Glomerular endothelial cell (primary cell): ENCODE measurements around the gene EXOC3L4. TPM values are rescaled to one million over a fixed set of nuclear protein-coding genes. Genes with fewer than 3 reads are reported as not detected.

Source experiments
- DNase-seq: peaks from one replicate; pipeline ENCODE4 v3.0.0-alpha.2; 2011; ENCODE audit warnings: low read depth, low spot score; ENCODE audit errors: extremely low read depth
- total RNA-seq: library from RNA; depleted of rRNA; stranded (reverse); fragments of >200 nt; gene quantifications from 2 replicates; pipeline ENCODE4 v1.2.3, GENCODE V29; 2015

Gene EXOC3L4
- total RNA-seq, 1 donor from 2014 or later: not detected

DNA sequence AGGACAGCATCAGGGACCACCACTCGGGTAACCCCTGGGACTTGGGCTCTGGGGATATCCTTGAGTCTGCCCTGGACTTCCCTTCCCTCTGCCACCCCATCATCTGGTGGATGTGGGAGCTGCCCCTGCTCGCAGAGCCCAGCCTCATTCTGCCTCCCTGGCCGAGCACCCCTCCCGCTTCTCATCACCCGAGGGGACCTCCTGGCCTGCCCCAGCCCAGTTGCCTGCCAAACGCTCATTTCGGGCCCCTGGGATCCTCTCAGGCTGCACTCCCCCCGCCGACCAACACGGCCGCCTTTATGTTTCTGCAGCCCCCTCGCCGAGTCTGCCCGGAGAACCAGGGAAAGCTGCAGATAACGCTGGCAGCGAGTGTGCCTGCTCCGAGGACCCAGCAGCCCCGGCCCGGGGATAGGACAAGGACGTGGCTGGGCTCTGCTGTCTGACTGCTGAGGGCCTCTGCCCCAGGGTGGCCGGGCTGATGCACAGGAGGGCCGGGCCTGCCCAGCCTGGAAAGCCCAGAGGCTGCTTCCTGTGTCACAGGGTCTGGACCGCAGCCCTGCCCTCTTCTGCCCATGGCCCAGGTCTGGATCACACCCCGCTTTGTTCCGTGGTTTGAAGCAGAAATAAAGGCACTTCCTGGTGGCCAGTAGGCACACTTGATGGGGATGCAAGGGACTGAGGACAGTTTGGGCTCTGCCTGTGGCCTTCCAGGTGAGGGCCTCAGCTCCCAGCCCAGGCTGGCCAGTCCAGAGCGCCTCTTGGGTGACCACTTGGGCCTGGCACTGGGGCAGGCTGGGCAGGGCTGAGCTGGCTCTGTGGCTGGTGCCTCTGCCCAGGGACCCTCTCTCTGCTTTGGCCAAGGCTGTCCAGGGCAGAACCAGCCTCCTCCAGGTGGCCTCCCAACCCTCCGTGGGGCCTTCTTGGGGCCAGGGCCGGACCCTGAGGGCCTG, 4.9 kb upstream of the EXOC3L4 start:
- no peak for DNase-seq

DNA sequence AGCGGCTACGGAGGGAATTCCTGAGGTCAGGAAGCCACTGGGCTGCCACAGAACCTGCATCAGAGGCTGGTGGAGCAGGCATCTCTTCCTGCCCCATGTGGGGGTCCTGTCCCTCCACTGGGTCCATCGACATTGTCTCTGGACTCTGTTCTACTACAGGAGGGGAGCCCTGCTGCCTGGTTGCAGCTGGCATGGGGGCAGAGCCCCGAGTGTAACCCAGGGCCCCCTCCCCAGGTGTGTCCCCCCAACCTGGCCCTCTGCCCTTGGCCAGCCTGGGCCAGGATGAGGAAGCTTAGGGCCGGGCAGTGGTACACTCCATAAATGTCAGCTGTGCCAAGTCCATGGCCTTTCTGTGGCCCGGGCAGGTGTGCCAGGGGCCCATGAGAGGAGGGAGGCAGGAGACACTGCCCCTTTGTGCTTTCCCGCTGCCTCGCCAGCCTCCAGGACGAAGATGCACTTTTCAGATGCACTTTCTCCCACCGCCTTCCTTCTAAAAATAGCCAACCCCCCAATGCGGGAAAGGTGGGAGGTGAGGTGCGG, 4.0 kb upstream of the EXOC3L4 start:
- DNase-seq: no peak

DNA sequence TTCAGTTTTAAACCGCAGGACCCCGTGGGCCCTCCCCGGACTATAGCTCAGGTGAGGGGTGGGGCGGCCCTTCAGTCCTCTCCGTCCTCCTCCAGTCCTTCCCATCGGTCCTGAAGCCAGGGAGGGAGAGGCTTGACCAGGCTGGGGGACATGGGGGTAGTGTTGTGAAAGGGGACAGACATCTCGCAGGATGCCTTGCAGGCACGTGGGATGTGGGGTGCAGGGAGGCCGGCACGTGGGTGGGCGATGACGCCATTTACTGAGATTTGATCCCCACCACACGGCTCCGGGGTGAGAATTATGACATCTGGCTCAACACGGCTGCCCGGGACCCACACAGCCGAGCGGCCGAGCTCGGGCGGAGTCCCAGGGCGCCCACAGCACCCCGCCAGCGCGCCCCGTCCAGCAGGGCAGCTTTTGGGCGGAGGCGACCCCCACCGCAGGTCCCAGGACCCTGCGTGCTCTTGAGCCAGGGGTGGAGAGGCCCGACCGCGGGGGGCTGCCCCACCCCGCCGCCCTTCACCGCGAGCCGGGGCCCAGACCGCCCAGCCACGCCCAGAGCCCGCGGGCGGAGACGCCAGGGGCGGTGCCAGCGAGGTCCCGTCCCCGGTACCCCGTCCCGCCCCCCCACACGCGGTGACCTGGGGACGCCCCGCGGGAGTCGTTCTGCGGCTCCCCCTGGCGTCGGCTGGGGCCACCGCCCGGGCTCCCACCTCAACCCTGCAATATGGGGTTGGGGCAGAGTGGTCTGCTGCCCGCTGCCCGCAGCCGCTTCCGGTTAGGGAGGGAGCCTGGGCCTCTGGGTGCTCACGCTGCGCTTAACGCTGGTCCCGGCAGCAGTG, 3.3 kb upstream of the EXOC3L4 start:
- DNase-seq: no peak

DNA sequence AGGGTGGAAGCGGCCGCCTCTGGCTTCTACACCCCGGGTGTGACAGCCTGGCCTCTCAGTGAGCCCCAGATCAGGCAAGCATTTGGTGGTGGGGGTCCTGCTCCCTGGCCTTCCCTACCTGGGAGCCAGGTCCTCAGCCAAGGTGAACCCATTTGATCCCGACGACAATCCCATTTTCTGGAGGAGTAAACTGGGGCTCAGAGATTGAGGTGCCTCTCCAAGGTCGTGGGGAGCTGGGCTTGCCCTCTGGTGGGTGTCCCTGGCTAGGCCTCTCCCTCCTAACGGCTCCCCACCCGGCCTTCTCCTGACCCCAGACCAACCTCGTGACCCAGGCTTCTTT, 2.7 kb upstream of the EXOC3L4 start:
- DNase-seq: no peak

DNA sequence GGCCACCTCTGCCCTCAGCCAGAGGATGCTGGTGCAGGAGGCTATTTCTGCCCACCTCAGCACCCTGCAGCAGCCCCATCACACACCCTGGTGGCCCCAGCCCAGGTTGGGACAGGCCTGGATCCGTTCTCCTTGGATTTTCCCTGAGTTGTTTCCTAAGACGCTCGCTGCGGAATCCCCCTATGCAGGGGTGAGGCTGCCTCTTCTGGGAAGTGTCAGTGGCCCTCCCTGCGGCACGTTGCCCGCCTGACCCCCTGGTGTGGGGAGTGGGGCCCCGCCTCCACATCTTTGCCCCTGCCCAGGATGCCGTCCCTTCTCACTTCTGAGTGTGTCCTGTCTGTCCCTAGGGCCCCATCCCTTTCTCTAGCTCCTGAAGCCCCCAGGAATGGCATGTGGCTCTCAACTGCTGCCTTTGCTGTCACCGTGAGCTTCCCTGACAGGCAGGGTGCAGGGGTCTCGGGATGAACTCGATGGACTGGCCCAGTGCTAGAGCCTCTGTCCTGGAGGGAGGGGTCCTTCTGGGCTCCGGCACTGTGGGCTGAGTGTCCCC, 594 bp upstream of the EXOC3L4 start:
- no peak for DNase-seq

DNA sequence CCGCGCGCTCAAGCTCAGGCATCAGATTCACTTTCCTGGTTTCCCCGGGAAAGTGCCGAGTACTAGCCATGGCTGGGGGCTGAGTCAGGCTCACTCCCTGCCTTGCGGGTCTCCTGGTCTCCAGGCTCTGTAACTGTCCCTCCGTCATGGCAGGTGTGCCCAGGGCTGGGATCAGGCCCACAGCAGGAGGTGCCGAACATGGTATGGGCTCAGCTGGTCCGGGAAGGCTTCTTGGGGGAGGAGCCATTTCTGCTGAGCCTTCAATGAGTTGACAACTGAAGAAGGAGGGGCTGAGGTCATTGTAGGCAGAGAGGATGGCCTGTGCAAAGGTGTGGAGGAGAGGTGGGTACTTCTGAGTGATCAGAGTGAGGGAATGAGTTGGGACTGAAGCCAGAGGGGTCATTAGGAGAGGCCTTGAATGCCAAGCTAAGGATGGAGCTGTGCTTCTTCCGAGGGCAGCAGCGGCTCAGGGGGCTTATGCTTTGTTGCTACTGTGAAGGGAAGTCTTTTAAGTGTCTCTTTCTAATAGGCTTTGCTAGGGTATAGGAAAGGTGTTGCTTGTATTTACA, 769 bp downstream of the EXOC3L4 start:
- DNase-seq: no peak

DNA sequence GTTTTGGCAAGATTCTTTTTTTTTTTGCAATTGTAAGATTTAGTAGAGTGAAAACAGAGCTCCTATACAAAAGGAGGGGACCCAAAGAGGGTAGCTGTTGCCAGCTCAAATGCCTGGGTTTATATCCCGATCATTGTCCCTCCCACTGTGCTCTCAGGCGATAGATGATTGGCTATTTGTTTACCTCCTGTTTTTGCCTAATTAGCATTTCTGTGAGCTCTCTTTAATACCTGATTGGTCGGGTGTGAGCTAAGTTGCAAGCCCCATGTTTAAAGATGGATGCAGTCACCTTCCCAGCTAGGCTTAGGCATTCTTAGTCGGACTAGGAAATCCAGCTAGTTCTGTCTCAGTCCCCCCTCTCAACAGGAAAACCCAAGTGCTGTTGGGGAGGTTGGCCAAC, 1.9 kb downstream of the EXOC3L4 start:
- DNase-seq: no peak

DNA sequence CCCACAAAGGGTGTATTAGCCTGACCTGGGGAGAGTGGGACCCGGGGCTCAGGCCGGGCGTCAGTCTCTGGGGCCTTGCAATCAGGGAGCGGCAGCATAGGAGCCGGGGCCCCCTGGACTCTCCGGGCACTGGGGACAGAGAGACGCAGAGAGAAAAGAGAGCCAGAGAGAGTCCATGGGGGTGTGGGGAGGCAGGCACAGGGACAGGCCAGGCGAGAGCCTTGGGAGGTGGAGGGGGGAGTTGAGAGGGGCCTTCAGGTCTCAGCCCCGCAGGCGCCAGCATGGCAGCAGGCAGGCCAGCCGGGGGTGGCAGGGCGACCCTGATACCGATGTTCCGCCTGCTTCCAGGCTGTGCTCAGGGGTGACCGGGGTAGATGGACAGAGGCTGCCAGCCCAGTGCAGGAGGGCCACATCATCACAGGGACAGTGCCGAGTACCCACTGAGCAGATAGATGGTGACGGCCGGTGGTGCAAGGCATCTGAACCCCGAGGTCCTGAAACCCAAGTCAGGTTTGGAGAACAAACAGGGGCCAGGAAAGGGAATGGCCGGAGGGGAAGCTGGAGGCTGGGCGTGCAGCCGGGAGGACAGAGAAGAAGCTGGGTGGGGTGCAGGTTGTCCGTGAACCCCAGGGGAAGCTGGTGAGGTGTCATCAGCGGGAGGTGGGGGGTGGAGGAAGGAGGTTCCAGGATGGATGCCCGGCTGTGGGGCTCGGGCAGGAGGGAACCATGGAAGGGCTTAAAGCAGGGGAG, 2.9 kb downstream of the EXOC3L4 start:
- no peak for DNase-seq

DNA sequence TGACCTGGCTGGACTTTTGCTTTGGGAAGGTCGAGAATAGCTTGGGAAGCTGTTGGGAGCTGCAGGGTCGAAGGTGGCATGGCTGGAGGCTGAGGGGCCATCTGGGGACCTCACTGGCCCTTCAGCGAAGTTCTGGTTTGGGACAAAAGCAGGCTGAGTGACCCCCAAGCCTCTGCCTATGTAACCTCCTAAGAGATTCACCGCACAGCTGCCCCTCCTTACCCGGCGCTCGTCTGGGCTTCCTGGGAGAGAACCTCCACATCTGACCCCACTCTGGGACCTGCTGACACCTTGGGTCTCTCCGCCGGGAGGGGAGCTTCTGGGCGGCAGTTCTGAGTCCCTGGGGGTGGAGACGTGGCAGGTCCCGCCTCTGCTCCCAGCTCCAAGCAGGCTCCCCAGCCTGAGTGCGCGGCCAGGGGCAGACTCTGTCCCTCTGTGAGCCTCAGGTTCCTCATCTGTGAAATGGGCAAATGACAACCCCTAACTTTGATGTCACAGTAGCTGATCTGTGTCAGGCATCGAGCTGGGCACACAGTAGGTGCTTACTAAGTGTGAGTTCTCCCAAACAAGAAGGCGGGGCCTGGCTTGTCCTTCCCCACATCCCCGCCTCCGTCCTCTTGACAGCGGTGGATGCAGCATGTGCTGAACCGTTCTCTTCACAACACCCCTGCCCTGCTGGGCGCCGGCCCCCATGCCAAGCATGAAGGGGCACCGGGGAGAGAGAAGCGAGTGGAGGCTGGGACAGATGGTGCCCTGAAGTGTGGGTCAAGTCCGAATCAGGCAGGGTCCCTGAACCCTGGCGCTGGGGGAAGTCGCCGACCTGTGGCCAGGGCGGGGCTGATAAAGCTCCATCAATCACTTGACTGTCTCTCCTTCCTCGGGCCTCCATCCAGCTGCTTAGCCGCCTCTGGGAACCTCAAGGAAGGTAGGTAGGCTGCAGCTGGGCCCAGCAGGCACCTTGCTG, 3.8 kb downstream of the EXOC3L4 start:
- DNase-seq: no peak

DNA sequence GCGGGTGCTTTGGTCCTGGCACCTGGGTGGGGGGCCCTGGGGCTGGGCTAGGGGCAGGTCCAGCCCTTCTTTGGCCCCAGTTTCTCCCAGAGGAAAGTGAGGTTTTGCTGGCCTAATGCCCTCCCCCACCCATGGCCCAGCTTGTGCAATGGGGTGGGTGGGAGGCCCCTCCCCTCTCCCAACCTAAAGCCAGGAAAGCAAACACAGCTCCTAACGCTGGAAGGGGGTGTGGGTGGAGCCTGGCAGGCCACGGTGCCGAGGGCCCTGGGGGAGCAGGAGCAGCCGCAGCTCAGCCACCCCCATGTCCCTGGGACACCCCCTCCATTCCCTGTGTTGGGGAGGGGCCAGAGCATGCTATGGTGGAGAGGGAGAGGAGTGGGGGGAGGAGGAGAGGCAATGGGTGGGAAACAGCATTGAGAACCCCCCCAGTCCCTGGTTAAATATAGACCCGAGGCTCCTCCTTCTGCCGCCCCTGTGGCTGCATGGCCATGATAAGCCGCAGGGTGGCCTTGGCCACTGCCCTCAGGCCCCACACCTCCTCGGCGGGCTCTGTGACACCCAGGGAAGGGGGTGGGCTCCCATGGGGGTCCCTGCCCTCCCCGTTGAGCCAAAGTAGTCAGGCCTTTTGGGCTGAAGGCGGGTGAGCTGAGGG, 4.7 kb downstream of the EXOC3L4 start:
- DNase-seq: no peak

DNA sequence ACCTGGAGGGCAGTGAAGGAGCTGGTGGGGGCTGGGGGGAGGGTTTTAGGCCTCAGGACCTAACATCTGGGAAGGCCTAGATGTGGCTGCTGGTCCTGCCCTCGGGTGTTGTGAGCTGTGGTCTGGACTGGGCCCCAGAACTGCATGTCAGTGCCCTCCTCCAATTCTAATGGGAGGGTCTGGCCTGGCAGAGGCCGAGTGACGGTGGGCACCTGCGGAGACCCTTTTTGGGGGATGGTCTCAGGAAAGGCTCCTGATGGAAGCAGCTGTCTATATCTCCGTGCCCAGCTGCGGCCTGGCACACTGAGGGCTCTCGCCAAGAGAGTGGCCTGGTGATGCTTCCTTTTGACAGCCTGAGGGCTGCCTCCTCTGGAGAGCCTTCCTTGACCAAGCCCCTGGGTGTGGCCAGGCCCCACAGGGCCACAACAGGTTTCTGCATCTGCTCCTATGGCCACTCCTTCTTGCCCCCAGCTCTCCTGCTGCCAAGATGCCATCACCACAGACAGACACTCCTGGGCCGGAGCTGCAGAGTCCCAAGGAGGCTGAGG, 5.3 kb downstream of the EXOC3L4 start:
- DNase-seq: no peak

DNA sequence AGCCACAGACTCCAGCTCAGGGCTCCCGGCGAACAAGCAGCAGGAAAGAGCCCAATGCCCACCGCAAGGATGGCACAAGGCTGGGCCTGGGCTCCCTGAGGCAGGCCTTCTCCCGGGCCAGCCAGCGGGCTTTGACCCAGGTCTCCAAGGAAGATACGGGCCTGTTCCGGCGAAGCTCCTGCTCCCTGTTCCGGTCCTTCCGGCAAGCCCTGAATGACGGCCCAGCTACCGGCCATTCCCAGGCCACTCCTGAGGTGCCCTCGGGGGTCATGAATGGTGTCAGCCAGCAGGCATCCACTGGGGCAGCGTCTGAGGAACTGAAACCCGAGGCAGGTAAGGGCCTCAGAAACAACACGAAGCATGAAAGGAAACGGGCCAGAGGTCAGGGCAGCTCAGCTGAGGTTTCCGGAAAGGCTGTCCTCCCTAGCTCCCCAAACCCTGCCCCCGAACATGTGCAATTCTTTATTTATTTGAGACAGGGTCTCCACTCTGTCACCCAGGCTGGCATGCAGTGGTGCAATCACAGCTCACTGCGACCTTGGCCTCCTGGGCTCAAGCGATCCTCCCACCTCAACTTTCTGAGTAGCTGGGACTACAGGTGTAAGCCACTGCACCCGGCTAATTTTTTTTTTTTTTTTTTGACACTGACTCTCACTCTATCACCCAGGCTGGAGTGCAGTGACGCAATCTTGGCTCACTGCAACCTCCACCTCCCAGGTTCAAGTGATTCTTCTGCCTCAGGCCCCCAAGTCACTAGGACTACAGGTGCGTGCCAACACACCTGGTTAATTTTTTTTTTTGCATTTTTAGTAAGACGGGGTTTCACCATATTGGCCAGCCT, 6.0 kb downstream of the EXOC3L4 start:
- DNase-seq: no peak

DNA sequence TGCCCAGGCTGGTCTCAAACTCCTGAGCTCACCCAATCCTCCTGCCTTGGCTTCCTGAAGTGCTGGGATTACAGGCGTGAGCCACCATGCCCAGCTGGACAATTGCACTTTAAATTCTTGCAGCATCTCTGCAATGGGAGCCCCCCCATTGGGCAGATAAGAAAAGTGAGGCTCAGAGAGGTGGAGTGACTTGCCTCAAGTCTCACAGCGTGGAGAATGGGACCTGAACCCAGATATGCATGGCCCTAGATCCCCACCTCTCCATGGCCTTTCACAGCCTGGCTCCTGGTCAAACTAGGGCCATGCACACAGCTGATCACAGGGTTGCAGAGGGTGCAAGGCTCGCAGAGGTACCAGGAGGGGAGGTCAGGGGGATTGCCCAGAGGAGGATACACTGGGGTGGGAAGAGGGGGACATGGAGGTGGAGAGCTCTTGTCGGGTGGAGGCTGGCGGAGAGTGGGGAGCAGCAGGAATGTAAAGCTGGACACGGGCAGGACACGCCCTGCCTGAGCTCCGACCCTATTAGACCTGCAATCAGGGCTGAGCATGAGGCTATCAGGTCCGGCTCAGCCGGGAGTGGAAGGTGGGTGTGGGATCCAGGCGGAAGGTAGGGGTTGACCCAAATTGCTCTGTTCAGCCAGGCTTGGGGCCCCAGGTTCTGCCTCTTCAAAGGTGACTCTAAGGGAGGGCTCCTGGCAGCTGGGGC, 6.9 kb downstream of the EXOC3L4 start:
- no peak for DNase-seq

DNA sequence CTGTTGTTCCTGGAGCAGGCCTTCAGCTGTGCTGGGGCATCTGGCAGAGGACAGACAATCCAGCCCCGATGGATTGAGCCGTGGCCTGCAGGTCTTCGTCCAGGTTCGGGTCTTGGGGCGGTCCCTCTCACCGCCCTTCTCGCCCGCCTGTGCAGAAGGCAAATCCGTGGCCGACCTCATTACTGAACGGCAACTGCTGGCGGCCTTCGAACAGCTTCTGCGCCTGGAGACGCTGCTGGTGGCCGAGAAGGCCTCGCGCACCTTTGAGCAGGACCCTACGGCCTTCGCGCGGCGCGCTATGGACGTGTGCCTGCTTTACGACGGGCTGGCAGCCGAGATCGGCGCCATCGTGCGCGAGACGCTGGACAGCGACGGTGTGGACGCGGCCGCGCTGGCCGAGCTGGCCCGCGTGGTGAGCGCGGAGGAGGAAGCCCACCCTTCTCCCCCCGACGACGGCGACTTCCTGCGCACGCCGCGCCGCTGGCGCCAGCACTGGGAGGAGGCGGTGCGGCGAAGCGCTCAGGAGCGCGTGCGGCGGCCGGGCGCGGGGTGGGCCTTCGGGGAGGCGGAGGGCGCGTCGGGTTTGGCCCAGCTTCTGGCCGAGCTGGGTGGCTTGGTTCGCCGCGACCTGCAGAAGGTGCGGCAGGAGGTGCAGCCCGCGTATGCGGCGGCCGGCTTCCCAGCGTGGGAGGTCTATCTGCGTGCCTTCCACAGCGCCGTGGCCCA, 7.6 kb downstream of the EXOC3L4 start:
- no peak for DNase-seq

DNA sequence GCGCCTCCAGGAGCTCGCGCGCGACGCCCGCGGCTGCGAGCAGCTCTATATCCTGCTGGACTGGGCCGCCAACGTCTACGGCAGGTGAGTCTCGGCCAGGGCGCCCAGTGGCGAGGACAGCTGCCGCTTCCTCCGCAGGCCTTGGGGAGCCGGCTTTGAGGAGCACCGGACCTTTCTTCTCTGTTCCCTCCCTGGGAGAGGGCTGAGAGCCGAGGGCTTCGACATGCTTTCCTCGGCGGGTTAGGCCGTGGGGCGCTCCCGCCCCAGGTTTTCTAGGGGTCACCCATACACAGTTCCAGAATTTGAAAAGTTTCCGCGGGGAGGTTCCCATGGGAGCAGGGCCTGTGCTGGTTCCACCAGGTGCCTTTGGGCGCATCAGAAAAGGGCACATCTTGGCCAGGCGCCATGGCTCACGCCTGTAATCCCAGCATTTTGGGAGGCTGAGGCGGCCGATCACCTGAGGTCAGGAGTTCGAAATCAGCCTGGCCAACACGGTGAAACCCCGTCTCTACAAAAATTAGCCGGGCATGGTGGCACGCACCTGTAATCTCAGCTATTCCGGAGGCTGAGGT, 8.2 kb downstream of the EXOC3L4 start:
- no peak for DNase-seq
